B cell (primary cell): ENCODE measurements around the gene N4BP2. TPM values are rescaled to one million over a fixed set of nuclear protein-coding genes. Genes with fewer than 3 reads are reported as not detected.

Experiments used
- ATAC-seq: fragments of 200-7000 bp; cut with Tn5 transposase; one replicate; pipeline ENCODE4 v1.10.0; 2021; ENCODE audit warnings: low read depth, mild to moderate bottlenecking, moderate number of reproducible peaks, moderate library complexity
- CTCF ChIA-PET: fragments of 350-600 bp; sonication (Branson Sonifier 250); formaldehyde crosslinking; loops from one replicate; lab custom pipeline; 2021; ENCODE audit warnings: antibody characterized with exemption, inconsistent platforms; lab: Charles Lee
- POLR2A ChIA-PET: fragments of 350-600 bp; sonication (Branson Sonifier 250); formaldehyde crosslinking; loops from one replicate; lab custom pipeline; 2021; ENCODE audit warnings: antibody characterized with exemption; lab: Charles Lee
- DNase-seq: peaks from one replicate; pipeline ENCODE4 v3.0.0; 2013
- H2AFZ ChIP-seq: 2 replicates; pipeline ENCODE4 v1.6.1; 2012; ENCODE audit warnings: mild to moderate bottlenecking, low read depth, low read length; ENCODE audit not compliant: insufficient read depth, poor library complexity, severe bottlenecking
- H3K27ac ChIP-seq, 2 donors: 1 replicate in 1 of 2; 2 replicates in 1 of 2; pipeline ENCODE4 v1.5.1; 2012 to 2013; ENCODE audit warnings: low read length in 2 of 2, mild to moderate bottlenecking in 2 of 2, moderate library complexity in 1 of 2
- H3K27me3 ChIP-seq, 4 experiments: fragments of 200-600 bp in 1 of 4; sonication (generic) in 1 of 4; replicated peaks in 1 of 4; 1 replicate in 2 of 4; 2 replicates in 2 of 4; pipeline versions ENCODE4 v1.6.1 to v1.7.0; 2013 to 2016; ENCODE audit warnings: low read length in 3 of 4, mild to moderate bottlenecking in 2 of 4, mixed read lengths in 1 of 4, moderate library complexity in 1 of 4; ENCODE audit not compliant: insufficient read depth in 4 of 4, control insufficient read depth in 3 of 4; ENCODE audit errors: control extremely low read depth in 1 of 4
- H3K36me3 ChIP-seq, 2 experiments: replicated peaks in 1 of 2; 1 replicate in 1 of 2; 2 replicates in 1 of 2; pipeline versions ENCODE4 v1.6.1 to v1.7.1; 2013; ENCODE audit warnings: low read length in 1 of 2; ENCODE audit not compliant: insufficient read depth in 2 of 2, control insufficient read depth in 1 of 2; ENCODE audit errors: control extremely low read depth in 1 of 2, extremely low read depth in 1 of 2
- H3K4me1 ChIP-seq, 2 donors: fragments of 200-600 bp in 1 of 2; sonication (generic) in 1 of 2; 1 replicate in 1 of 2; 2 replicates in 1 of 2; pipeline versions ENCODE4 v1.5.1 to v1.6.1; 2013 to 2017; ENCODE audit warnings: low read length in 2 of 2; ENCODE audit not compliant: control insufficient read depth in 2 of 2, insufficient read depth in 2 of 2
- H3K4me2 ChIP-seq: replicated peaks from 2 replicates; pipeline ENCODE3; 2012; ENCODE audit warnings: mild to moderate bottlenecking, low read depth, low read length; ENCODE audit not compliant: poor library complexity, severe bottlenecking
- H3K4me3 ChIP-seq, 5 experiments: fragments of 200-600 bp in 1 of 5; sonication (generic) in 1 of 5; 1 replicate in 3 of 5; 2 replicates in 2 of 5; pipeline versions ENCODE4 v1.5.1 to v1.7.0; 2011 to 2016; ENCODE audit warnings: low read length in 4 of 5, mild to moderate bottlenecking in 4 of 5, low read depth in 2 of 5, control low read depth in 1 of 5, moderate library complexity in 1 of 5; ENCODE audit not compliant: insufficient read depth in 1 of 5; ENCODE audit errors: control extremely low read depth in 1 of 5, extremely low read depth in 1 of 5
- H3K79me2 ChIP-seq: fragments of 200-600 bp; sonication (generic); one replicate; pipeline ENCODE4 v1.6.0; 2016; ENCODE audit warnings: low read length; ENCODE audit not compliant: control insufficient read depth, insufficient read depth
- H3K9ac ChIP-seq: fragments of 200-600 bp; sonication (generic); 2 replicates; pipeline ENCODE4 v1.6.1; 2017; ENCODE audit warnings: mild to moderate bottlenecking, low read length, moderate library complexity
- H3K9me3 ChIP-seq, 3 donors: one replicate each; pipeline versions ENCODE4 v1.6.1 to v1.7.1; 2013; ENCODE audit warnings: low read length in 2 of 3; ENCODE audit not compliant: control insufficient read depth in 2 of 3, insufficient read depth in 1 of 3; ENCODE audit errors: control extremely low read depth in 1 of 3
- H4K20me1 ChIP-seq: 2 replicates; pipeline ENCODE4 v1.6.0; 2012; ENCODE audit warnings: mild to moderate bottlenecking, low read length; ENCODE audit not compliant: insufficient read depth, control insufficient read depth, poor library complexity, severe bottlenecking
- H3K27ac Mint-ChIP-seq: one replicate; pipeline ENCODE4 v1.8.0; 2021; ENCODE audit warnings: mixed read lengths
- H3K27me3 Mint-ChIP-seq: one replicate; pipeline ENCODE4 v1.8.0; 2021; ENCODE audit warnings: mixed read lengths
- H3K4me1 Mint-ChIP-seq: one replicate; pipeline ENCODE4 v1.8.0; 2021; ENCODE audit warnings: mixed read lengths
- H3K4me3 Mint-ChIP-seq: one replicate; pipeline ENCODE4 v1.8.0; 2021; ENCODE audit warnings: mixed read lengths
- H3K9me3 Mint-ChIP-seq: one replicate; pipeline ENCODE4 v1.8.0; 2022; ENCODE audit warnings: mixed read lengths; ENCODE audit not compliant: insufficient read depth
- CTCF ChIP-seq: fragments of 200-600 bp; IDR thresholded peaks from one replicate; pipeline ENCODE4 v1.8.0; 2022; ENCODE audit warnings: antibody characterized with exemption, mild to moderate bottlenecking
- EZH2 ChIP-seq: IDR thresholded peaks from 2 replicates; pipeline ENCODE4 v1.6.1; 2012; ENCODE audit warnings: borderline replicate concordance, low read depth, mild to moderate bottlenecking, moderate library complexity, low read length; ENCODE audit not compliant: insufficient read depth, poor library complexity, severe bottlenecking
- WGBS: methylation state at CpG from one replicate; pipeline ENCODE4 v1.1.5; 2013; ENCODE audit warnings: missing lambda C conversion rate; ENCODE audit not compliant: insufficient coverage; 5-methylcytosine and 5-hydroxymethylcytosine counted together
- intact Hi-C: fragments of 100-400 bp; cut with micrococcal nuclease; formaldehyde crosslinking; loops from one replicate; pipeline ENCODE4 v1.10.0; 2022
- polyA plus RNA-seq: library from polyadenylated mRNA; depleted of rRNA; stranded (reverse); fragments of >200 nt; gene quantifications from 2 replicates; pipeline ENCODE4 v1.2.3, GENCODE V29; 2012
- total RNA-seq, 2 donors: library from RNA; stranded (reverse); fragments of 120-200 nt in 1 of 2; gene quantifications; 1 replicate in 1 of 2; 2 replicates in 1 of 2; pipeline versions ENCODE4 v1.2.3 to v1.2.4, GENCODE V29; 2013 to 2022

The N4BP2 gene
- total and polyA plus RNA-seq, 2 donors (not counting 1 experiment from before 2014, with no cell fraction given): 2.4 to 12.8 TPM

GRCh38 chr4:40160258-40160657 lies 103.6 kb downstream of the N4BP2 start:
- H3K4me3 Mint-ChIP-seq: no peak overlapping the region
- Histone ChIP-seq H3K36me3 (no peaks in the 10 kb centered on the region), H2AFZ (no peak overlapping the region), H3K27ac (no peak overlapping the region), H3K4me3 (no peak overlapping the region), H4K20me1 (no peaks in the 10 kb centered on the region), H3K27me3 (no peaks in the 10 kb centered on the region), H3K4me2 (no peak overlapping the region), H3K9ac (no peak overlapping the region), H3K79me2 (peaks cover 4% of the 10 kb centered on the region), H3K4me1 (no peaks in the 10 kb centered on the region), H3K9me3 (no peaks in the 10 kb centered on the region)
- ATAC-seq (no peak), DNase-seq (no peak)
- no peaks in the 10 kb centered on the region for H3K27me3 Mint-ChIP-seq
- intact Hi-C loops: no loop called here
- no peaks in the 10 kb centered on the region for H3K4me1 Mint-ChIP-seq
- no peak for TF ChIP-seq EZH2
- no peak for TF ChIP-seq CTCF
- ChIA-PET CTCF (interaction anchor here (0.9 to 1.4 kb wide), 2 partner anchors 104 to 157 kb away, joined by 4 read pairs; partner anchors contain the start of gene N4BP2), POLR2A (interaction anchor here (0.5 to 0.6 kb wide), 2 partner anchors 32 to 102 kb away, joined by 4 to 5 read pairs; no protein-coding TSS in a partner anchor)
- no peaks in the 10 kb centered on the region for H3K9me3 Mint-ChIP-seq
- 86% methylated on average over 5 of the region's 9 CpGs for WGBS
- no peak overlapping the region for H3K27ac Mint-ChIP-seq

DNA sequence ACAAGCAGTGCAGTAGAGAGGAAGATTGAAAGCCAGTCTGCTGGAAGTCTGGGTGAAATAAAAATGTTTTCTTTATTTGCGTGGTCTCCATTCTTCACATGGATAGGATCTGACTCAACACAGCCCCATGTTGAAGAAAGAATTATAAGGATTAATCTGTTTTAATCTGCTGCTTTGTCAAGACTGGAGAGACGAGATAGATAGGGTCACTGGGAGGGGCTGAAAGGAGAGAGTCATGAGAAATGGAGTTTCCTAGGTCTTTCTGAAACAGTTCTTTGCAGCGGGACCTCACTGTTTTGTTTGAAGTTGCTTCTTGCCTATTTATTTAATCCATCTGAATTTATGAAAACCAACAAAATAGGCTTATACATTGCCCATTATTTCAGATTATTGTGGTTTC lies 107.8 kb downstream of the N4BP2 start:
- ATAC-seq (no peak), DNase-seq (no peak)
- POLR2A ChIA-PET: no interaction called here
- Histone ChIP-seq H3K4me1 (no peaks in the 10 kb centered on the region), H3K4me3 (no peak overlapping the region), H3K27ac (no peak overlapping the region), H3K9me3 (no peaks in the 10 kb centered on the region), H3K36me3 (no peaks in the 10 kb centered on the region), H3K9ac (no peak overlapping the region), H4K20me1 (no peaks in the 10 kb centered on the region), H3K79me2 (peaks cover 1% of the 10 kb centered on the region), H3K4me2 (no peak overlapping the region), H2AFZ (no peak overlapping the region), H3K27me3 (no peaks in the 10 kb centered on the region)
- Mint-ChIP-seq H3K9me3 (no peaks in the 10 kb centered on the region), H3K4me3 (no peak overlapping the region), H3K27ac (no peak overlapping the region), H3K4me1 (peaks cover 2% of the 10 kb centered on the region), H3K27me3 (no peaks in the 10 kb centered on the region)
- CTCF ChIA-PET: interaction anchor here (0.6 to 1.6 kb wide), 4 partner anchors 12 to 156 kb away, joined by 3 to 5 read pairs (median 4); no protein-coding TSS in a partner anchor
- 100% methylated on average over 1 of the region's 3 CpGs for WGBS
- intact Hi-C loops: no loop called here
- TF ChIP-seq CTCF (no peak), EZH2 (no peak)
